ENCODE data around the gene ERFL.
A peak's percentile ranks its signal among the peaks of the same experiment; 100 is the strongest.

The ERFL gene

DNA sequence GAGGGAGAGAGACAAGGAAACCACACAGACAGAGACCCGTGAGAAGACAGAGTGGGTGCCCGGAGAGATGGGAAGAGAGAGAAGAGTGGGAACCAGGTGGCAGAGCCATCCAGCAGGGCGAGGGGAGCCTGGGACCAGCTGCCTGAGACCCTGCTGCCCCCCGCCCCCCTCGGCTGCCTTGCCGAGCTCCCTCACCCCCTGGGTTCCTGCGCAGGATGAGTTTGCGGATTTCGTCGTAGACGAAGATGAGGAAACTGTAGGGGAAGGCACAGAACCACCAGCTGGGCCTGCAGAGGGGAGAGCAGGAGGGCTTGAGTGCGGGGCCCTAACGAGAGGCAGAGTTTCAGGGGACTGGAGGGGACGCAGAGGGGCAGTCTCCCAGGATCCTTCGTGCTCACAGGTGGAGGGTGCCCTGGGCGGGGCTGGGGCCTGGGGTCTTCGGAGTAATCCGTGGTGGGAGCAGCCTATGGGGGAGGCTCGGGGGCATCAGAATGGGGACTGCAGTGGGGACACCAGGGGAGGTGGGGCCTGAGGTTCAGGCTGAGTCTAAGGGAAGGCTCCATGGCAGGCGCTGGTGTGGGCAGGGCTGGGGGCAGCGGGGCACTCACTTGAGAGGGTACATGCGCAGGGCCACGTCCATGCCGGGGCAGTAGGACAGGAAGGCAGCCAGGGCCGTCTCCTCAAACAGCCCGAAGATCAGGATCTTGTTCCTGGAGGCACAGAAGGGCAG is 39.0 kb upstream of the ERFL start:
- no peak overlapping the region for H3K4me3 ChIP-seq (replicated peaks; ENCODE audit: low read depth, low read length)
- no peak for DNase-seq (ENCODE audit: extremely low read depth, low read depth)
- TF ChIP-seq, protein P1, sequence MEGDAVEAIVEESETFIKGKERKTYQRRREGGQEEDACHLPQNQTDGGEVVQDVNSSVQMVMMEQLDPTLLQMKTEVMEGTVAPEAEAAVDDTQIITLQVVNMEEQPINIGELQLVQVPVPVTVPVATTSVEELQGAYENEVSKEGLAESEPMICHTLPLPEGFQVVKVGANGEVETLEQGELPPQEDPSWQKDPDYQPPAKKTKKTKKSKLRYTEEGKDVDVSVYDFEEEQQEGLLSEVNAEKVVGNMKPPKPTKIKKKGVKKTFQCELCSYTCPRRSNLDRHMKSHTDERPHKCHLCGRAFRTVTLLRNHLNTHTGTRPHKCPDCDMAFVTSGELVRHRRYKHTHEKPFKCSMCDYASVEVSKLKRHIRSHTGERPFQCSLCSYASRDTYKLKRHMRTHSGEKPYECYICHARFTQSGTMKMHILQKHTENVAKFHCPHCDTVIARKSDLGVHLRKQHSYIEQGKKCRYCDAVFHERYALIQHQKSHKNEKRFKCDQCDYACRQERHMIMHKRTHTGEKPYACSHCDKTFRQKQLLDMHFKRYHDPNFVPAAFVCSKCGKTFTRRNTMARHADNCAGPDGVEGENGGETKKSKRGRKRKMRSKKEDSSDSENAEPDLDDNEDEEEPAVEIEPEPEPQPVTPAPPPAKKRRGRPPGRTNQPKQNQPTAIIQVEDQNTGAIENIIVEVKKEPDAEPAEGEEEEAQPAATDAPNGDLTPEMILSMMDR (IDR thresholded peaks at IDR 0.05; ENCODE audit: low read depth, low read length, missing control alignments): no peak

DNA sequence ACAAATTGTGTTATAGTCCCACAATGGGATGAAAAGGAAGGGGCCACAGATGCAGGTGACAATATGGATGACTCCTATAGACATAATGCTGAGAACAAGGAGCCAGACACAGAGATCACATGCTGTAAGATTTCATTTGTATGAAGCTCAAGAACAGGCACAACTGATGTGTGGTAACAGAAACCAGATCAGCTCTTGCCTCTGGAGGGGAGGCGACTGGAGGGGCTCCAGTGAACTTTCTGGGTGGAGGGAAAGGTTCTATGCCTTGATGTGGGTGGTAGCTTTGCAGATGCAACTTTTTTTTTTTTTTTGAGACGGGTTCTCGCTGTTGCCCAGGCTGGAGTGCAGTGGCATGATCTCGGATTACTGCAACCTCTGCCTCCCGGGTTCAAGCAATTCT is 36.9 kb upstream of the ERFL start:
- DNase-seq (ENCODE audit: extremely low read depth, low read depth): no peak
- H3K4me3 ChIP-seq (replicated peaks; ENCODE audit: low read depth, low read length): no peak overlapping the region
- TF ChIP-seq, protein P1 (IDR thresholded peaks at IDR 0.05; ENCODE audit: low read depth, low read length, missing control alignments): no peak

DNA sequence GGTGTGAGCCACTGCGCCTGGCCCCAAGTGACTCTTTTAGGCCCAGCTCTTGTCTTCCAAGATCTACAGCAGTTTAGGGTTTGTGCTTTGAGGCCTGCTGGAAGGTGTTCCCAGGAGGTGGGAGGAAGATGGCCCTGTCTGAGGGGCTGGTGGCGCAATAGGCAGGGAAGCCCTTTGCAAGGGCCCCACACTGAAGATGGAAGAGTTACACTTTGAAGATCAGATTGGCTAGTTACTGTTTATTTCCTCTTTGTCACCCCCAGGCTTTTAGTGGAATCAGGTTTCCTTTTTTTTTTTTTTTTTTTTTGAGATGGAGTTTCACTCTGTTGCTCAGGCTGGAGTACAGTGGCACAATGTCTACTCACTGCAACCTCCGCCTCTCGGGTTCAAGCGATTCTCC is 32.7 kb upstream of the ERFL start:
- no peak overlapping the region for H3K4me3 ChIP-seq (replicated peaks; ENCODE audit: low read depth, low read length)
- no peak for DNase-seq (ENCODE audit: extremely low read depth, low read depth)
- TF ChIP-seq, protein P1 (IDR thresholded peaks at IDR 0.05; ENCODE audit: low read depth, low read length, missing control alignments): no peak

DNA sequence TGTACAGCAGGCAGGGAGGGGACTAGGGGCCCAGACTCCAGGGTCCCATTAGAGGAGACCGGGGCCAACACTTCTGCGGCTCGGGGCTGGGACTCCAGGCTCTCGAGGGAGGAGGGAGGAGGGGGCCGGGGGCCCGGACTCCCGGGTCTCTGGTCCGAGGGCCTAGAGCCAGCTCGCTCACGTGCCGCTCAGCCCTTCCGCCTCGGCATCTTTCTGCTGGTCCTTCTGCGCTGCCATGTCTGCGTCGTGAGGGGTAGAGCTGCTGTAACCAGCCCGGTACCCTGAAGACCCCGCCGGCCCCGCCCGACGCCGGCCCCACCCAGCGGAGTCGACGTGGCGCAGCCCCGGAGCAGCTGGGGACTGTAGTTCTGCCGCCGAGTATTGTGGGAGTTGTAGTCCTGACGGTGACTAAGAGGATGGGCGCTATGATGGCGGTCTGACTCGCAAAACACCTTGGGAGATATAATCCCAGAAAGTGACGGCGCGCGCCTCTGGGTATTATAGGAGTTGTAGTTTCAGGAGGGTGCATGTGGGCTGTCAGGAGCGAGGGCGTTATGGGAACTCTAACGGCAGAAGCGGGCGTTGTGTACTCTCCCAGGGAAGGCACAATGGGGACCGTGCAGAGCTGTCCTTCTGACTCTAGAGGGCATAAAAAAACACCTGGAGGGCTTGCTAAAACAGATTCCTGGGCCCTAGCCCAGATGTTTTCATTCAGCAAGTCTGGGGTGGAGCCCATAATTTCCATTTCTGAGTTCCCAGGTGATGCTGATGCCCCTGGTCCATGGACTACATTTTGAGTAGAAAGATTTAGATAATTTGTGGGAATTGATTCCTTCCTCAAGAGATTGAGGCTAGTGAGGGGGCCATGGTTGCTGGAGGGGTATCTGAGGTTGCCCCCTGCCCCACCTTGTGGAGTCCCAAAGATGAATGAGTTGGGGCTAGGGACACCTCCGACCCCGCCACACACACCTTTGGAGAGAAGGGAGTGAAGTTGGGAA is 31.1 kb upstream of the ERFL start, which contains the start of gene RABAC1:
TSS of gene RABAC1 (minus strand) at position 266 of the 998 bp plus-strand sequence. CDS start at position 237, 29 bp downstream.
- peak; percentile 79 for DNase-seq (ENCODE audit: extremely low read depth, low read depth)
- H3K4me3 ChIP-seq (replicated peaks; ENCODE audit: low read depth, low read length): peak within 1 kb of the TSS; percentile 93
- TF ChIP-seq, protein P1 (IDR thresholded peaks at IDR 0.05; ENCODE audit: low read depth, low read length, missing control alignments): no peak

DNA sequence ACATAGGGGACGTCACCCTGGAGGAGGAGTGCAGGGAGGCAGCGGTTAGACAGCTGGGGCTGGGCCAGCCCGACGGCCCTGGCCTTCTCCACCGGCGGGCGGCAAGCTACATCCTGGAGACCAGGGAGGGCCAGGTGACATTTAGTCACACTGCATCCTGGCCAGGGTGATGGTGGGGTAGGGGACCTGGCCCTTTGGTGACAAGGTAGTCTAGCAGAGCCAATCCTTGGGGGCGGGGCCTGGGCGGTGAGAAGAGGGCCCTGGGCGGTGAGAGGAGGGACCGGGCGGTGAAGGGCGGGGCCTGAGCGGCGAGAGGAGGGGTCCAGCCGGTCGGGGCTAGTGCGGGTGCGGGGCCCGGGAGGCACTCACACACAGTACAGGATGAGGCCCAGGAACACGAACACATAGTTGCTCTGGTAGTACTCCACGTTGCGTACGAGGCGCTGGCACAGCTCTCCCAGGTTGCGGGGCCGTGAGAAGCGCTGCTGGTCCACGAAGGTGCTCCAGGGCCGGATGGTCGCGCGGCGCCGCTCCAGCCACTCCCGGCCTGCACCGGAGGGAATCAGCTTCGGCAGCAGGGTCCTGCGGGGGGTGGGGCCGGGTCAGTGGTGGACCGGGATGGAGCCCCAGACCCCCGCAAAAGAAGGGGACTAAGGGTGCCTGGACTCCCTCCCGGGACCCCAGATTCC is 30.3 kb upstream of the ERFL start:
- TF ChIP-seq, protein P1 (IDR thresholded peaks at IDR 0.05; ENCODE audit: low read depth, low read length, missing control alignments): no peak
- peak overlapping the region; percentile 93 for H3K4me3 ChIP-seq (replicated peaks; ENCODE audit: low read depth, low read length)
- DNase-seq (ENCODE audit: extremely low read depth, low read depth): no peak

- H3K4me3 ChIP-seq (replicated peaks; ENCODE audit: low read depth, low read length): peak overlapping the region; percentile 93
- TF ChIP-seq, protein P1 (IDR thresholded peaks at IDR 0.05; ENCODE audit: low read depth, low read length, missing control alignments): peak; percentile 86
- peak; percentile 57 for DNase-seq (ENCODE audit: extremely low read depth, low read depth)
Measured at GRCh38 chr19:41957838-41958366, 29.7 kb upstream of the ERFL start.
